SU-DHL-6 (cell line): ENCODE measurements around the gene DGUOK.

Source experiments
- CTCF ChIP-seq: fragments of 200-600 bp; sonication (generic); IDR thresholded peaks from one replicate; pipeline ENCODE4 v1.5.1; 2017; ENCODE audit warnings: antibody characterized with exemption, mild to moderate bottlenecking, low read length, moderate library complexity; ENCODE audit not compliant: insufficient read depth, poor library complexity, severe bottlenecking
- EZH2phosphoT487 ChIP-seq: fragments of 200-600 bp; sonication (generic), shearing (Covaris generic); conservative IDR thresholded peaks from 2 replicates; pipeline ENCODE4 v1.6.1; 2018; ENCODE audit warnings: mild to moderate bottlenecking, antibody characterized with exemption, low read length, moderate library complexity, mixed read lengths

- TF ChIP-seq CTCF (no peak), EZH2phosphoT487 (no peak)
These were observed 74.0 kb downstream of the DGUOK start for GRCh38 chr2:74000666-74001065.
